Measurements from ENCODE around the gene NUF2.
"Not testable (repeated sequence)": the region's sequence is repeated elsewhere in the genome, so short reads cannot be mapped to it uniquely, and the experiment has no call there.

Gene NUF2

GRCh38 chr1:163337631-163338030 is 15.9 kb downstream of the NUF2 start:
- no peak for DNase-seq

- no peak for DNase-seq
These were observed 24.6 kb downstream of the NUF2 start for GRCh38 chr1:163346326-163346870.

- DNase-seq, result no peak
These were observed 25.4 kb downstream of the NUF2 start for GRCh38 chr1:163347106-163347505.

- DNase-seq, result no peak
These were observed 30.2 kb downstream of the NUF2 start for GRCh38 chr1:163351912-163352311.

GRCh38 chr1:163357378-163357777 is 35.6 kb downstream of the NUF2 start:
- DNase-seq, result no peak

GRCh38 chr1:163358172-163358571 is 36.4 kb downstream of the NUF2 start:
- not testable (repeated sequence) for DNase-seq

GRCh38 chr1:163361123-163361934 is 39.6 kb downstream of the NUF2 start:
- no peak for DNase-seq

GRCh38 chr1:163365186-163365585 is 43.4 kb downstream of the NUF2 start:
- no peak for DNase-seq

GRCh38 chr1:163366555-163366954 is 44.8 kb downstream of the NUF2 start:
- DNase-seq, result no peak

- no peak for DNase-seq
These were observed 46.0 kb downstream of the NUF2 start for GRCh38 chr1:163367721-163368120.

- DNase-seq, result no peak
These were observed 50.8 kb downstream of the NUF2 start for GRCh38 chr1:163372576-163372975.

GRCh38 chr1:163378554-163378953 is 56.8 kb downstream of the NUF2 start:
- DNase-seq, result no peak

GRCh38 chr1:163379801-163380200 is 58.0 kb downstream of the NUF2 start:
- DNase-seq, result no peak

- DNase-seq, result no peak
These were observed 59.9 kb downstream of the NUF2 start for GRCh38 chr1:163381487-163382184.

- DNase-seq, result no peak
These were observed 60.6 kb downstream of the NUF2 start for GRCh38 chr1:163382395-163382794.

GRCh38 chr1:163387146-163387545 is 65.4 kb downstream of the NUF2 start:
- no peak for DNase-seq

GRCh38 chr1:163388970-163389369 is 67.2 kb downstream of the NUF2 start:
- DNase-seq, result no peak

GRCh38 chr1:163395790-163396189 is 74.0 kb downstream of the NUF2 start:
- DNase-seq, result no peak

GRCh38 chr1:163397451-163398200 is 75.9 kb downstream of the NUF2 start:
- DNase-seq, result no peak

- DNase-seq, result no peak
These were observed 77.2 kb downstream of the NUF2 start for GRCh38 chr1:163399001-163399400.

- no peak for DNase-seq
These were observed 78.3 kb downstream of the NUF2 start for GRCh38 chr1:163399976-163400601.

GRCh38 chr1:163401211-163401610 is 79.5 kb downstream of the NUF2 start:
- DNase-seq, result no peak
